Measurements from ENCODE around the gene DACT1. TPM values are rescaled to one million over a fixed set of nuclear protein-coding genes. Genes with fewer than 3 reads are reported as not detected.

The DACT1 gene
- total and polyA plus RNA-seq, 7 experiments from 2014 or later: 8.2 to 38.7 (median 18.5) TPM

GRCh38 chr14:58598804-58599525 lies 38.8 kb upstream of the DACT1 start:
- intact Hi-C loops (cut with micrococcal nuclease): loop anchor here (1.0 to 5.0 kb wide), 6 partner anchors 24 to 590 kb away; partner anchors contain the start of genes DACT1 (in 2 of the 2) and DAAM1 (in 1 of the 2)
- Mint-ChIP-seq H3K27me3 (peaks cover 0 to 5% (median 0%) of the 10 kb centered on the region in 5 donors), H3K4me1 (peaks cover 16 to 59% (median 47%) of the 10 kb centered on the region in 7 donors), H3K27ac (peak overlapping the region in 8 of 9 donors; percentile 14 to 92 (median 69)), H3K36me3 (peaks cover 0 to 4% (median 0%) of the 10 kb centered on the region in 5 donors), H3K9me3 (peaks cover 0 to 3% (median 0%) of the 10 kb centered on the region in 11 donors), H3K4me3 (peak overlapping the region; percentile 49 to 78 (median 72))
- Histone ChIP-seq H3K27me3 (ENCODE audit: control insufficient read depth in 2 of 2, insufficient read depth in 2 of 2, low read length in 2 of 2) (no peaks in the 10 kb centered on the region), H3K4me3 (ENCODE audit: low read length) (peak overlapping the region; percentile 3), H3K27ac (ENCODE audit: low read depth, low read length) (no peak overlapping the region), H3K4me1 (ENCODE audit: control insufficient read depth in 2 of 2, insufficient read depth in 2 of 2, low read length in 2 of 2) (peaks cover 0 to 46% of the 10 kb centered on the region in 2 donors), H3K9me3 (ENCODE audit: control insufficient read depth in 2 of 3, low read length in 3 of 3) (no peaks in the 10 kb centered on the region), H3K36me3 (ENCODE audit: control insufficient read depth in 2 of 3, insufficient read depth in 3 of 3, low read length in 3 of 3) (no peaks in the 10 kb centered on the region)
- ChIA-PET CTCF (interaction anchor here (0.8 to 4.1 kb wide), 2 partner anchors 27 to 39 kb away, joined by 3 to 28 read pairs; partner anchors contain the start of gene DACT1), POLR2A (interaction anchor here (0.6 to 1.8 kb wide), 7 partner anchors 9 to 1654 kb away, joined by 3 to 10 read pairs (median 4); partner anchors contain the start of genes DACT1, KIAA0586 and TIMM9)
- DNase-seq (peak in 3 of 9 donors; percentile 1 to 7 (median 6)), ATAC-seq (peak; percentile 6)

GRCh38 chr14:58599707-58600106 lies 38.1 kb upstream of the DACT1 start:
- Histone ChIP-seq H3K4me1 (ENCODE audit: control insufficient read depth in 2 of 2, insufficient read depth in 2 of 2, low read length in 2 of 2) (peaks cover 0 to 46% of the 10 kb centered on the region in 2 donors), H3K9me3 (ENCODE audit: control insufficient read depth in 2 of 3, low read length in 3 of 3) (no peaks in the 10 kb centered on the region), H3K4me3 (ENCODE audit: low read length) (no peak overlapping the region), H3K27me3 (ENCODE audit: control insufficient read depth in 2 of 2, insufficient read depth in 2 of 2, low read length in 2 of 2) (no peaks in the 10 kb centered on the region), H3K36me3 (ENCODE audit: control insufficient read depth in 2 of 3, insufficient read depth in 3 of 3, low read length in 3 of 3) (no peaks in the 10 kb centered on the region), H3K27ac (ENCODE audit: low read depth, low read length) (no peak overlapping the region)
- CTCF ChIA-PET: interaction anchor here (0.7 kb wide), 1 partner anchor 37 kb away, joined by 5 read pairs; no protein-coding TSS in a partner anchor
- intact Hi-C loops (cut with micrococcal nuclease): loop anchor here (2.0 to 5.0 kb wide), 4 partner anchors 23 to 589 kb away; partner anchors contain the start of genes DAAM1 (in 1 of the 2) and DACT1 (in 1 of the 2)
- DNase-seq (no peak), ATAC-seq (no peak)
- peak overlapping the region in 1 of 9 donors; percentile 51 for H3K27ac Mint-ChIP-seq
- peak overlapping the region in 8 of 10 donors; percentile 14 to 75 (median 61) for H3K4me3 Mint-ChIP-seq
- peaks cover 0 to 5% (median 0%) of the 10 kb centered on the region in 5 donors for H3K27me3 Mint-ChIP-seq
- peaks cover 0 to 3% (median 0%) of the 10 kb centered on the region in 11 donors for H3K9me3 Mint-ChIP-seq
- peaks cover 14 to 59% (median 47%) of the 10 kb centered on the region in 7 donors for H3K4me1 Mint-ChIP-seq
- POLR2A ChIA-PET: interaction anchor here (1.5 kb wide), 1 partner anchor 36 kb away, joined by 5 read pairs; no protein-coding TSS in a partner anchor
- H3K36me3 Mint-ChIP-seq: peaks cover 0 to 4% (median 0%) of the 10 kb centered on the region in 5 donors

- Mint-ChIP-seq H3K9me3 (no peaks in the 10 kb centered on the region), H3K4me1 (peaks cover 0 to 9% (median 2%) of the 10 kb centered on the region in 7 donors), H3K4me3 (no peak overlapping the region), H3K36me3 (no peaks in the 10 kb centered on the region), H3K27ac (no peak overlapping the region), H3K27me3 (peaks cover 0 to 9% (median 0%) of the 10 kb centered on the region in 5 donors)
- POLR2A ChIA-PET: no interaction called here
- no peaks in the 10 kb centered on the region for H3K9me3 ChIP-seq (ENCODE audit: control insufficient read depth in 2 of 3, low read length in 3 of 3)
- H3K27ac ChIP-seq (ENCODE audit: low read depth, low read length): no peak overlapping the region
- intact Hi-C loops (cut with micrococcal nuclease): no loop called here
- CTCF ChIA-PET: no interaction called here
- no peak overlapping the region for H3K4me3 ChIP-seq (ENCODE audit: low read length)
- H3K27me3 ChIP-seq (ENCODE audit: control insufficient read depth in 2 of 2, insufficient read depth in 2 of 2, low read length in 2 of 2): no peaks in the 10 kb centered on the region
- no peaks in the 10 kb centered on the region for H3K36me3 ChIP-seq (ENCODE audit: control insufficient read depth in 2 of 3, insufficient read depth in 3 of 3, low read length in 3 of 3)
- DNase-seq (no peak), ATAC-seq (no peak)
- H3K4me1 ChIP-seq (ENCODE audit: control insufficient read depth in 2 of 2, insufficient read depth in 2 of 2, low read length in 2 of 2): no peaks in the 10 kb centered on the region
Measured at GRCh38 chr14:58605465-58605864, 32.3 kb upstream of the DACT1 start.

- ChIA-PET POLR2A (interaction anchor here (0.7 to 1.5 kb wide), 2 partner anchors 9 to 12 kb away, joined by 4 read pairs; no protein-coding TSS in a partner anchor), CTCF (no interaction called here)
- Histone ChIP-seq H3K36me3 (ENCODE audit: control insufficient read depth in 2 of 3, insufficient read depth in 3 of 3, low read length in 3 of 3) (no peaks in the 10 kb centered on the region), H3K9me3 (ENCODE audit: control insufficient read depth in 2 of 3, low read length in 3 of 3) (no peaks in the 10 kb centered on the region), H3K27me3 (ENCODE audit: control insufficient read depth in 2 of 2, insufficient read depth in 2 of 2, low read length in 2 of 2) (no peaks in the 10 kb centered on the region), H3K4me1 (ENCODE audit: control insufficient read depth in 2 of 2, insufficient read depth in 2 of 2, low read length in 2 of 2) (no peaks in the 10 kb centered on the region), H3K27ac (ENCODE audit: low read depth, low read length) (no peak overlapping the region), H3K4me3 (ENCODE audit: low read length) (no peak overlapping the region)
- Mint-ChIP-seq H3K36me3 (no peaks in the 10 kb centered on the region), H3K4me1 (peaks cover 0 to under 1% (median 0%) of the 10 kb centered on the region in 7 donors), H3K27me3 (peaks cover 0 to 5% (median 0%) of the 10 kb centered on the region in 5 donors), H3K27ac (no peak overlapping the region), H3K4me3 (no peak overlapping the region), H3K9me3 (no peaks in the 10 kb centered on the region)
- ATAC-seq: no peak
- DNase-seq: no peak
- intact Hi-C loops (cut with micrococcal nuclease): no loop called here
Measured at GRCh38 chr14:58607131-58607951, 30.4 kb upstream of the DACT1 start.

- no peak overlapping the region for H3K4me3 ChIP-seq (ENCODE audit: low read length)
- no peaks in the 10 kb centered on the region for H3K9me3 ChIP-seq (ENCODE audit: control insufficient read depth in 2 of 3, low read length in 3 of 3)
- no peaks in the 10 kb centered on the region for H3K36me3 Mint-ChIP-seq
- CTCF ChIA-PET: no interaction called here
- ATAC-seq (no peak), DNase-seq (no peak)
- peaks cover 0 to 5% (median 0%) of the 10 kb centered on the region in 5 donors for H3K27me3 Mint-ChIP-seq
- no peaks in the 10 kb centered on the region for H3K36me3 ChIP-seq (ENCODE audit: control insufficient read depth in 2 of 3, insufficient read depth in 3 of 3, low read length in 3 of 3)
- POLR2A ChIA-PET: interaction anchor here (0.7 kb wide), 1 partner anchor 10 kb away, joined by 4 read pairs; no protein-coding TSS in a partner anchor
- H3K27me3 ChIP-seq (ENCODE audit: control insufficient read depth in 2 of 2, insufficient read depth in 2 of 2, low read length in 2 of 2): no peaks in the 10 kb centered on the region
- H3K27ac ChIP-seq (ENCODE audit: low read depth, low read length): no peak overlapping the region
- intact Hi-C loops (cut with micrococcal nuclease): no loop called here
- H3K4me3 Mint-ChIP-seq: no peak overlapping the region
- H3K27ac Mint-ChIP-seq: no peak overlapping the region
- no peaks in the 10 kb centered on the region for H3K9me3 Mint-ChIP-seq
- H3K4me1 ChIP-seq (ENCODE audit: control insufficient read depth in 2 of 2, insufficient read depth in 2 of 2, low read length in 2 of 2): no peaks in the 10 kb centered on the region
- H3K4me1 Mint-ChIP-seq: no peaks in the 10 kb centered on the region
Measured at GRCh38 chr14:58607952-58608317, 29.8 kb upstream of the DACT1 start.

- CTCF ChIA-PET: no interaction called here
- H3K4me1 ChIP-seq (ENCODE audit: control insufficient read depth in 2 of 2, insufficient read depth in 2 of 2, low read length in 2 of 2): no peaks in the 10 kb centered on the region
- POLR2A ChIA-PET: interaction anchor here (0.6 kb wide), 1 partner anchor 24 kb away, joined by 4 read pairs; no protein-coding TSS in a partner anchor
Measured at GRCh38 chr14:58617619-58618018, 20.1 kb upstream of the DACT1 start.

More at GRCh38 chr14:58617619-58618018, 20.1 kb upstream of the DACT1 start:
- no peak overlapping the region for H3K4me3 ChIP-seq (ENCODE audit: low read length)
- DNase-seq (no peak), ATAC-seq (no peak)
- Mint-ChIP-seq H3K9me3 (no peaks in the 10 kb centered on the region), H3K27me3 (peaks cover 0 to 7% (median 0%) of the 10 kb centered on the region in 5 donors), H3K27ac (no peak overlapping the region), H3K36me3 (no peaks in the 10 kb centered on the region), H3K4me3 (no peak overlapping the region), H3K4me1 (peaks cover 1 to 16% (median 11%) of the 10 kb centered on the region in 7 donors)
- intact Hi-C loops (cut with micrococcal nuclease): no loop called here
- no peaks in the 10 kb centered on the region for H3K27me3 ChIP-seq (ENCODE audit: control insufficient read depth in 2 of 2, insufficient read depth in 2 of 2, low read length in 2 of 2)
- no peaks in the 10 kb centered on the region for H3K9me3 ChIP-seq (ENCODE audit: control insufficient read depth in 2 of 3, low read length in 3 of 3)
- H3K27ac ChIP-seq (ENCODE audit: low read depth, low read length): no peak overlapping the region
- no peaks in the 10 kb centered on the region for H3K36me3 ChIP-seq (ENCODE audit: control insufficient read depth in 2 of 3, insufficient read depth in 3 of 3, low read length in 3 of 3)

Data from naive thymus-derived CD4-positive, alpha-beta T cell (primary cell).